Endothelial cell of hepatic sinusoid (primary cell): ENCODE data around the gene CCL18.
"Not testable (repeated sequence)": the region's sequence is repeated elsewhere in the genome, so short reads cannot be mapped to it uniquely, and the experiment has no call there.

Experiments
- in situ Hi-C: cut with HindIII; loops from 2 replicates; pipeline ENCODE4 v1.10.0; 2017; ENCODE audit warnings: low sequenced_read_pairs

Gene CCL18

GRCh38 chr17:36099004-36099403 is 34.9 kb downstream of the CCL18 start:
- in situ Hi-C loops: not testable (repeated sequence)

DNA sequence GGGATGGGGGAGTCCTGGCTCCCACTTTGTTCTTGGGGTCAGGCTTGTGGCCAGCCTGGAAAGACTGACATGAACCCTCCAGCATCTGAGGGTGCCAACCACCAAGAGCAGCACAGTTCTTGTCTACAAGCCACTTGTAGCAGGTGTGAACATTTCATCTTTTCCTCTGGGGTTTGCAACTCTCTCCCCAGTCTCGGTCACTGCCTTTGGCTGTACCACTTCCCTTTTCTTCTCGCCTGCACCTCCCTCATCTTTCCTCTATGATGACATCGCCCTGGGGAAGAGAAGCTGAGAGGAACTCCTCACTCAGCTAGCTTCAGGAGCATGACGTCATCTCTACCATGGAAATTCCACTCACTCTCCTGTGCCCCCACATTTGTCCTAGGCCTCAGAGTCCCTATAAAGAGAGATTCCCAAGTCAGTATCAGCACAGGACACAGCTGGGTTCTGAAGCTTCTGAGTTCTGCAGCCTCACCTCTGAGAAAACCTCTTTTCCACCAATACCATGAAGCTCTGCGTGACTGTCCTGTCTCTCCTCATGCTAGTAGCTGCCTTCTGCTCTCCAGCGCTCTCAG is 39.4 kb downstream of the CCL18 start, which contains the start of gene CCL4:
Gene CCL4 (plus strand): TSS at position 427 of the 575 bp plus-strand sequence. CDS start 79 bp downstream, at position 506.
- in situ Hi-C loops: not testable (repeated sequence)

- in situ Hi-C loops: not testable (repeated sequence)
Measured at GRCh38 chr17:36104246-36104645, 40.2 kb downstream of the CCL18 start.

DNA sequence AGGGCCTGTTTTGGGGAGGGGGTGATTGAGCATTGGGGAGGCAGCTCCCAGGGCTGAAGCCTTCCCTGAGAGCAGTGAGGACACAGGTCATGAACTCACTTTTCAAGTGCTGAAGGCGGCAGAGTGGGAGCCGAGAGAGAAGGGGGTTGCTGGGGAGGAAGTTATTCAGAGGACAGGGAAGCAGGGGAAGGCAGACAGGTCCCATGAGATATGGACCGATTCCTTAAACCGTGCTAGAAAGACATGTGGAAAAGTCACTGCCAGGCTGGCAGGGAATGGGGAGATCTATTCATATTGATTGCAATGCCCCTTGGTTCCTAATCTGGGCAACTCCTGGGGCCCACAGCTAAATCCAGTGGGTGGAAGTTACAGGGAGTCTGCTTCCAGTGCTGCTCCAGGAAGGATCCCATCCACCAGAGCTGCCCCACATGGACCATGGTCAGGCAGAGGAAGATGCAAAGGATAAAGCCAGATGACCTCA is 40.7 kb downstream of the CCL18 start:
- in situ Hi-C loops: no loop called here

DNA sequence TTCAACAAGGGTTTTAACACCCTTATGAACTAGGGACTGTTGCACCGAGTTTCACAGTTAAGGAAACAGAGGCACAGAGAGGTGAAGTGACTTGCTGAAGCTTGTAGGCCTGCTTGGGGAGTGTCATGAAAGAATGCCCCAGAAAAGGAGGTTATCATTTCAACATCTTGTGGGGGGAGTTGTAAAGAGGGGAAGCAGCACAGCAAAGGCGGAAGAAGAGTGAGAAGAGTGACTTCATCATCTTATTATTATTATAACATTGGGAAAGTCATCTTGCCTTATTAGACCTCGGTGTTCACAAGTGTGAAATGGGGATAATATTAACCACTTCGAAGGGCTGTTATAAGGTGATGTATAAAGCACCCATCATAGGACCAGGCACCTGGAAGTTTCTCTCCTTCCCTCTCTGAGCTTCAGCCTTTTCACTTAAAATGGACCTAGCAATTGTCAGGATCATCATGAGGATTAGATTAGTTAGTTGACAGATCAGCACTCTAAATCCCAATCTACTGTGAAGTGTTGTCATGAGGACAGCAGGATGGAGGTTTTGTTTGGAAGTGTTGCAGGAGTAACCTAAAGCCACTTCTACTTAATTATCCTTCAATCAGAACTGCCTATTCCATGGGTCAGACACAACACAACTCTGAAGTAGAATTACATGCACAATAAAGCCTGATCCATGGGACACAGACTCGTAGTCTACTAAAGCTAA is 41.9 kb downstream of the CCL18 start:
- in situ Hi-C loops: no loop called here

DNA sequence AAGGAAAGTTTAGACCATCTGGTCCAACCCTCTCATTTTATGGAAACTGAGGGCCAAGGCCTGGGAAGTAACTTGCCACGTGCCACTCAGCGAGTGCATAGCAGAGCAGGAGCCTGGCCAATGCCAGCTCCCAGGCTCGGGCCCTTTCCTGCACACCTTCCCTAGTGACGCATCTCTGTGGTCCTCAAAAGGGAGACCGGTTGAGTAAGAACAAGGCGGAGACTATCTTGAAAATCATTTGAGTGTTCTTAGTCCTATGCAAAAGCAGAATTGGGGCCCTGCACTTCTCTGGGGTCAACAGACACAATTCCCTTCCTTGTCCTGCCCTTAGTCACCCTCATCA is 42.4 kb downstream of the CCL18 start:
- in situ Hi-C loops: no loop called here

- in situ Hi-C loops: no loop called here
Measured at GRCh38 chr17:36107660-36108059, 43.6 kb downstream of the CCL18 start.

DNA sequence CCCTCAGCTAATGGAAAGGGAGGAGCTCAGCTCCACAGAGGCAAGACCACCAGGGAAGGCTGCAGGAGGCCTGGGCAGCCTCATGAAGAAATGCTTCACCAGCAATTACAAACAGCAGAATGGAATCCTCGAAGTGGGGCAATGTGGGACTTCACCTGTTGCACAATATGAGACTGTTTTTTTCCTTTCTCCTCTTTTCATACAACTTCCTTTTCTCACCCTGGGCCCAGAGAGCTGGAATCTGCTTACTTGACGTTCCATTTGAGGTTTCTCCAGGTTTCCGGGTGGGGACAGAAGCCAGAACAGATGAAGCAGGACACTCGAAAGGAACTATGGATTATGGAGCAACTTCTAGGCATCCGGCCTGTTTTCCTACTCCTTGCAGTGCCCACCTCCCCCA is 44.2 kb downstream of the CCL18 start:
- in situ Hi-C loops: not testable (repeated sequence)

GRCh38 chr17:36111068-36111490 is 47.0 kb downstream of the CCL18 start:
- in situ Hi-C loops: no loop called here

GRCh38 chr17:36112572-36112971 is 48.5 kb downstream of the CCL18 start:
- in situ Hi-C loops: no loop called here

GRCh38 chr17:36113131-36113530 is 49.1 kb downstream of the CCL18 start:
- in situ Hi-C loops: not testable (repeated sequence)

- in situ Hi-C loops: not testable (repeated sequence)
Measured at GRCh38 chr17:36114971-36115648, 51.0 kb downstream of the CCL18 start.

DNA sequence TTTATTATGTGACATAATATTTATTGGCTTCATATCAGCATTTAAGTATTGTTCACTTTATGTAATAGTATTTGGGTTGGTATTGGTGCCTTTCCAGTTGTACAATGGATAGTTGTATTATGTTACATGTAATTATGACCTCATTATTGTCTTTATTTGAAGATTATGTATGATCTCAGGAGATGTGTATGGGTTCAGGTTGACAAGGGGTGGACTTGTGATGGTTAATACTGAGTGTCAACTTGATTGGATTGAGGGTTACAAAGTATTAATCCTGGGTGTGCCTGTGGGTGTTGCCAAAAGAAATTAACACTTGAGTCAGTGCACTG is 51.5 kb downstream of the CCL18 start:
- in situ Hi-C loops: not testable (repeated sequence)

GRCh38 chr17:36117505-36118382 is 53.7 kb downstream of the CCL18 start:
- in situ Hi-C loops: no loop called here

GRCh38 chr17:36118477-36119353 is 54.6 kb downstream of the CCL18 start:
- in situ Hi-C loops: no loop called here

GRCh38 chr17:36120221-36120620 is 56.1 kb downstream of the CCL18 start:
- in situ Hi-C loops: no loop called here

DNA sequence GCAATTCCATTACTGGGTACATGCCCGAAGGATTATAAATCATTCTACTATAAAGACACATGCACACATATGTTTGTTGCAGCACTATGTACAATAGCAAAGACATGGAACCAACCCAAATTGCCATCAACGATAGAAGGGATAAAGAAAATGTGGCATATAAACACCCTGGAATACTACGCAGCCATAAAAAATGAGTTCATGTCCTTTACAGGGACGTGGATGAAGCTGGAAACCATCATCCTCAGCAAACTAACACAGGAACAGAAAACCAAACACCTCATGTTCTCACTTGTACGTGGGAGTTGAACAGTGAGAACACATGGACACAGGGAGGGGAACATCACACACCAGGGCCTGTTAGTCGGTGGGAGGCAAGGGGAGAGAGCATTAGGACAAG is 57.0 kb downstream of the CCL18 start:
- in situ Hi-C loops: not testable (repeated sequence)
